ENCODE results near the gene NTRK3.
"Not testable (repeated sequence)": the region's sequence is repeated elsewhere in the genome, so short reads cannot be mapped to it uniquely, and the experiment has no call there.

The NTRK3 gene

GRCh38 chr15:88046576-88047129, 209.9 kb downstream of the NTRK3 start:
- no peak overlapping the region for H3K4me3 ChIP-seq (ENCODE audit: low read length in 2 of 2)
- H3K9me3 ChIP-seq (ENCODE audit: control insufficient read depth in 2 of 2, low read length in 2 of 2): no peaks in the 10 kb centered on the region
- no peaks in the 10 kb centered on the region for H3K36me3 ChIP-seq (ENCODE audit: control insufficient read depth in 2 of 2, insufficient read depth in 2 of 2, low read length in 2 of 2)
- H3K9ac ChIP-seq (ENCODE audit: low read depth in 1 of 2, low read length in 2 of 2): no peak overlapping the region
- no peak overlapping the region for H3K27ac ChIP-seq (ENCODE audit: low read depth in 2 of 2, low read length in 2 of 2)
- H3K4me1 ChIP-seq (ENCODE audit: control insufficient read depth in 2 of 2, insufficient read depth in 2 of 2, low read length in 2 of 2): no peaks in the 10 kb centered on the region
- no peaks in the 10 kb centered on the region for H3K27me3 ChIP-seq (ENCODE audit: control insufficient read depth in 2 of 2, insufficient read depth in 2 of 2, low read length in 2 of 2)

- H3K4me1 ChIP-seq (ENCODE audit: control insufficient read depth in 2 of 2, insufficient read depth in 2 of 2, low read length in 2 of 2): no peaks in the 10 kb centered on the region
- no peak overlapping the region for H3K9ac ChIP-seq (ENCODE audit: low read depth in 1 of 2, low read length in 2 of 2)
- no peaks in the 10 kb centered on the region for H3K27me3 ChIP-seq (ENCODE audit: control insufficient read depth in 2 of 2, insufficient read depth in 2 of 2, low read length in 2 of 2)
- no peak overlapping the region for H3K4me3 ChIP-seq (ENCODE audit: low read length in 2 of 2)
- no peaks in the 10 kb centered on the region for H3K9me3 ChIP-seq (ENCODE audit: control insufficient read depth in 2 of 2, low read length in 2 of 2)
- no peak overlapping the region for H3K27ac ChIP-seq (ENCODE audit: low read depth in 2 of 2, low read length in 2 of 2)
- H3K36me3 ChIP-seq (ENCODE audit: control insufficient read depth in 2 of 2, insufficient read depth in 2 of 2, low read length in 2 of 2): no peaks in the 10 kb centered on the region
Measured at GRCh38 chr15:88043396-88043795, 213.1 kb downstream of the NTRK3 start.

DNA sequence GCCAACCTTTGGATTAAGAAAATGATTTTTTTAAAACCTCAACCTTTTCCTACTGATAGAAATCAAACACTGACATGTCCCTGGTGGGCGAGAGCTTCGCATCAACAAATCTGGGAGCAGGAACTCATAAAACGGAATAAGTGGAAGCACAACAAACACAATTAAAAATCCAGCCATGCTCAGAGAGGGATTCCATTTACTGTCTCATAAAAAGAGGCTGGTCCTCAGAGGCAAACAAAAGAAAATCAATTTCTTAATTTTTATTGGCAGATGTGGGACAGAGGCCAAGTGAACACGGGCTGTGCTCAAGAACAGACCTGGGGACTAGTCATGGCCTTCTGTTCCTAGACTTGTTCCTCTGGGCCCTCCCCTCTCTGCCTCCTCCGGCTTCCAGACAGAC, 214.5 kb downstream of the NTRK3 start:
- Histone ChIP-seq H3K27ac (ENCODE audit: low read depth in 2 of 2, low read length in 2 of 2) (no peak overlapping the region), H3K4me1 (ENCODE audit: control insufficient read depth in 2 of 2, insufficient read depth in 2 of 2, low read length in 2 of 2) (no peaks in the 10 kb centered on the region), H3K4me3 (ENCODE audit: low read length in 2 of 2) (no peak overlapping the region), H3K36me3 (ENCODE audit: control insufficient read depth in 2 of 2, insufficient read depth in 2 of 2, low read length in 2 of 2) (no peaks in the 10 kb centered on the region), H3K27me3 (ENCODE audit: control insufficient read depth in 2 of 2, insufficient read depth in 2 of 2, low read length in 2 of 2) (no peaks in the 10 kb centered on the region), H3K9me3 (ENCODE audit: control insufficient read depth in 2 of 2, low read length in 2 of 2) (no peaks in the 10 kb centered on the region), H3K9ac (ENCODE audit: low read depth in 1 of 2, low read length in 2 of 2) (no peak overlapping the region)

DNA sequence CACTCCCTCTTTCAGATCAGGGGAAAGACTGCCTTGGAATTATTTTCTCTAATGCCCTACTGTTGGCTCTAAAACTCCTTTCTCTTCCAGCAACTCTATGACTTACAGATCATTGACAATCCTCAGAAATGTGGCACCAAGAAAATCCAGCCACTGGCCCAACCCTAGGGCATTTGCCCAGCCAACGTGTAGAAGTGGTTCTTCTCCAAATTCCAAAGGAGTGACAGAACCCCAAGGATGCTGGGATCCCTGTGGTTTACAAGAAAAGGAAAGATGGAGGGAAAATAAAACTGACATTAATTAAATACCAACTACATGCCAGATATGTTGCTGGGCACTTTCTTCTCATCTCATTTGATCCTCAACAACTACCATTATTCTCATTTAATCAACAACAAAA, 216.0 kb downstream of the NTRK3 start:
- no peaks in the 10 kb centered on the region for H3K4me1 ChIP-seq (ENCODE audit: control insufficient read depth in 2 of 2, insufficient read depth in 2 of 2, low read length in 2 of 2)
- no peaks in the 10 kb centered on the region for H3K27me3 ChIP-seq (ENCODE audit: control insufficient read depth in 2 of 2, insufficient read depth in 2 of 2, low read length in 2 of 2)
- H3K9ac ChIP-seq (ENCODE audit: low read depth in 1 of 2, low read length in 2 of 2): no peak overlapping the region
- H3K9me3 ChIP-seq (ENCODE audit: control insufficient read depth in 2 of 2, low read length in 2 of 2): no peaks in the 10 kb centered on the region
- H3K4me3 ChIP-seq (ENCODE audit: low read length in 2 of 2): no peak overlapping the region
- no peak overlapping the region for H3K27ac ChIP-seq (ENCODE audit: low read depth in 2 of 2, low read length in 2 of 2)
- H3K36me3 ChIP-seq (ENCODE audit: control insufficient read depth in 2 of 2, insufficient read depth in 2 of 2, low read length in 2 of 2): no peaks in the 10 kb centered on the region

GRCh38 chr15:88038261-88038660, 218.3 kb downstream of the NTRK3 start:
- Histone ChIP-seq H3K27me3 (ENCODE audit: control insufficient read depth in 2 of 2, insufficient read depth in 2 of 2, low read length in 2 of 2) (no peaks in the 10 kb centered on the region), H3K9me3 (ENCODE audit: control insufficient read depth in 2 of 2, low read length in 2 of 2) (no peaks in the 10 kb centered on the region)

DNA sequence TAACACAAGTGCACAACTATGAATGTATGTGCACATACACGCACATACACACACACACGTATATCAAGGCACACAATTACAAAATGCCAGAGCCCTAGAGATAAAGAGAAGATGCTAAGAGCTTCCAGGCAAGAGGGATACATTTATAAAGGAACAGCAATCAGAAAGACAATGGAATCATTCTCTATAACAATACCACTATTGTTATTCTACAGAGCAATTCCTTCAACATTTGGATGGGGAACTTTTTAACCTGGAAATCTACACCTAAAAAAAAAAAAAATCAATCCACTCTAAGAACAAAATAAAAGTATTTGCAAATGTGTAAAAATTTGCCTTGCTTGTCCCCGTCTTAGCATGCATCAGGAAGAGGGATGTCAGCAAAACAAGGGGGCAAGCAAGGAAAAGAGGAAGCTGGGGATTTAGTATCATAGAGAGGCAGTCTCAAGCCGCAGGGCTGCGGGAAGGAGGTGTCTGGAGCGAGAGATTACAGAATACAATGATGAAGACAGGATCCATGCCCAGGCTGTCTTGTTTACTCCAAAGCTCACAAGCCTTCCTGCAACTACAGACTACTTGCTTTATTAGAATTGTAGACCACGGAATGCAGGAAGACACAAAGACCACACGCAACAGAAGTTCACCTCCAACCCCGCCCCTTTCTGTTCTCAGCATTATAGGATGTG, 220.2 kb downstream of the NTRK3 start:
- no peak overlapping the region for H3K9ac ChIP-seq (ENCODE audit: low read depth in 1 of 2, low read length in 2 of 2)
- no peak overlapping the region for H3K4me3 ChIP-seq (ENCODE audit: low read length in 2 of 2)
- no peak overlapping the region for H3K27ac ChIP-seq (ENCODE audit: low read depth in 2 of 2, low read length in 2 of 2)
- no peaks in the 10 kb centered on the region for H3K9me3 ChIP-seq (ENCODE audit: control insufficient read depth in 2 of 2, low read length in 2 of 2)
- H3K27me3 ChIP-seq (ENCODE audit: control insufficient read depth in 2 of 2, insufficient read depth in 2 of 2, low read length in 2 of 2): no peaks in the 10 kb centered on the region
- H3K4me1 ChIP-seq (ENCODE audit: control insufficient read depth in 2 of 2, insufficient read depth in 2 of 2, low read length in 2 of 2): no peaks in the 10 kb centered on the region
- H3K36me3 ChIP-seq (ENCODE audit: control insufficient read depth in 2 of 2, insufficient read depth in 2 of 2, low read length in 2 of 2): no peaks in the 10 kb centered on the region

More at GRCh38 chr15:88038261-88038660, 218.3 kb downstream of the NTRK3 start:
- no peak overlapping the region for H3K27ac ChIP-seq (ENCODE audit: low read depth in 2 of 2, low read length in 2 of 2)
- no peaks in the 10 kb centered on the region for H3K36me3 ChIP-seq (ENCODE audit: control insufficient read depth in 2 of 2, insufficient read depth in 2 of 2, low read length in 2 of 2)
- no peak overlapping the region for H3K4me3 ChIP-seq (ENCODE audit: low read length in 2 of 2)
- no peaks in the 10 kb centered on the region for H3K4me1 ChIP-seq (ENCODE audit: control insufficient read depth in 2 of 2, insufficient read depth in 2 of 2, low read length in 2 of 2)
- no peak overlapping the region for H3K9ac ChIP-seq (ENCODE audit: low read depth in 1 of 2, low read length in 2 of 2)

DNA sequence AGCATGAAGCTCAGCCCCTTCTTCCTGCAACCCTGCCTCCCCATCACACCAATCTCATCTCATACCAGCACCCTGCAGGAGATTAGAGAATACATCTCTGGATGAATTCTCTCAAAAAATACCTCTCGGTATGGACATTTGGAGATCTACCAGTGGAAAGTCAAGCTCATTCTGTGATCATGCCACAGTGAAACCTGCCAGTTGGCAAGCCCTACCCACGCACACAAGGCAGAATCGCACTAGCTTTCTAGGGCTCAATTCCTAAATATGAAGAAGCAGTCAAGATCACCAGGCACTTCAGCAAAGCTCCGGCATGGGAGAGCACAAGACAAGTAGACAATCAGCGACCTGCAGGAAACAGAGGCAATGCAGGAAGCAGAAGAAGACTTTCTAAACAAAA, 221.2 kb downstream of the NTRK3 start:
- Histone ChIP-seq H3K9ac (ENCODE audit: low read depth in 1 of 2, low read length in 2 of 2) (no peak overlapping the region), H3K9me3 (ENCODE audit: control insufficient read depth in 2 of 2, low read length in 2 of 2) (no peaks in the 10 kb centered on the region), H3K4me3 (ENCODE audit: low read length in 2 of 2) (no peak overlapping the region), H3K36me3 (ENCODE audit: control insufficient read depth in 2 of 2, insufficient read depth in 2 of 2, low read length in 2 of 2) (no peaks in the 10 kb centered on the region), H3K4me1 (ENCODE audit: control insufficient read depth in 2 of 2, insufficient read depth in 2 of 2, low read length in 2 of 2) (no peaks in the 10 kb centered on the region), H3K27ac (ENCODE audit: low read depth in 2 of 2, low read length in 2 of 2) (no peak overlapping the region), H3K27me3 (ENCODE audit: control insufficient read depth in 2 of 2, insufficient read depth in 2 of 2, low read length in 2 of 2) (no peaks in the 10 kb centered on the region)

DNA sequence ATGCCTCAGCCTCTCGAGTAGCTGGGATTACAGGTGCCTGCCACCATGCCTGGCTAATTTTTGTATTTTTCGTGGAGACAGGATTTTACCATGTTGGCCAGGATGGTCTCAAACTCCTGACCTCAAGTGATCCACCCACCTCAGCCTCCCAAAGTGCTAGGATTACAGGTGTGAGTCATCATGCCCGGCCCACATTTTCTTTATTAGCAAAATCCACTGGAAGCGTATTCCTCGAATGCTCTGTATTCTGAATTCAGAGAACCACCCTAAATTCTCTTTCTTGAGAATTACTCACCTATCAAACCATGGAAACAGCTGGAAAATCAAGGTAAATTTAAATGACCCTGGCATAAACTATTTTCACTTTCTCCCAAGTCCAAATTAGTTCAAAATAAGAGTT, 223.1 kb downstream of the NTRK3 start:
- not testable (repeated sequence) for H3K4me3 ChIP-seq (ENCODE audit: low read length in 2 of 2); H3K27ac ChIP-seq (ENCODE audit: low read depth in 2 of 2, low read length in 2 of 2); H3K27me3 ChIP-seq (ENCODE audit: control insufficient read depth in 2 of 2, insufficient read depth in 2 of 2, low read length in 2 of 2); H3K4me1 ChIP-seq (ENCODE audit: control insufficient read depth in 2 of 2, insufficient read depth in 2 of 2, low read length in 2 of 2); H3K9me3 ChIP-seq (ENCODE audit: control insufficient read depth in 2 of 2, low read length in 2 of 2); H3K9ac ChIP-seq (ENCODE audit: low read depth in 1 of 2, low read length in 2 of 2); H3K36me3 ChIP-seq (ENCODE audit: control insufficient read depth in 2 of 2, insufficient read depth in 2 of 2, low read length in 2 of 2)

- H3K36me3 ChIP-seq (ENCODE audit: control insufficient read depth in 2 of 2, insufficient read depth in 2 of 2, low read length in 2 of 2): no peaks in the 10 kb centered on the region
- H3K4me3 ChIP-seq (ENCODE audit: low read length in 2 of 2): no peak overlapping the region
- H3K4me1 ChIP-seq (ENCODE audit: control insufficient read depth in 2 of 2, insufficient read depth in 2 of 2, low read length in 2 of 2): no peaks in the 10 kb centered on the region
- no peaks in the 10 kb centered on the region for H3K27me3 ChIP-seq (ENCODE audit: control insufficient read depth in 2 of 2, insufficient read depth in 2 of 2, low read length in 2 of 2)
- H3K27ac ChIP-seq (ENCODE audit: low read depth in 2 of 2, low read length in 2 of 2): no peak overlapping the region
- no peaks in the 10 kb centered on the region for H3K9me3 ChIP-seq (ENCODE audit: control insufficient read depth in 2 of 2, low read length in 2 of 2)
- H3K9ac ChIP-seq (ENCODE audit: low read depth in 1 of 2, low read length in 2 of 2): no peak overlapping the region
Measured at GRCh38 chr15:88032787-88033186, 223.8 kb downstream of the NTRK3 start.

GRCh38 chr15:88031461-88031860, 225.1 kb downstream of the NTRK3 start:
- Histone ChIP-seq H3K4me3 (ENCODE audit: low read length in 2 of 2) (no peak overlapping the region), H3K27me3 (ENCODE audit: control insufficient read depth in 2 of 2, insufficient read depth in 2 of 2, low read length in 2 of 2) (no peaks in the 10 kb centered on the region), H3K9me3 (ENCODE audit: control insufficient read depth in 2 of 2, low read length in 2 of 2) (no peaks in the 10 kb centered on the region), H3K27ac (ENCODE audit: low read depth in 2 of 2, low read length in 2 of 2) (no peak overlapping the region), H3K36me3 (ENCODE audit: control insufficient read depth in 2 of 2, insufficient read depth in 2 of 2, low read length in 2 of 2) (no peaks in the 10 kb centered on the region), H3K4me1 (ENCODE audit: control insufficient read depth in 2 of 2, insufficient read depth in 2 of 2, low read length in 2 of 2) (no peaks in the 10 kb centered on the region), H3K9ac (ENCODE audit: low read depth in 1 of 2, low read length in 2 of 2) (no peak overlapping the region)

All from mucosa of rectum (tissue), 2 donors.